Measurements from ENCODE around the gene PROX1. TPM values are rescaled to one million over a fixed set of nuclear protein-coding genes. Genes with fewer than 3 reads are reported as not detected.

PROX1 gene
- total and polyA plus RNA-seq, 2 of the 8 experiments (the other 6 are each of a cell fraction or from before 2014, with no cell fraction given): 0.30 to 2.0 TPM

DNA sequence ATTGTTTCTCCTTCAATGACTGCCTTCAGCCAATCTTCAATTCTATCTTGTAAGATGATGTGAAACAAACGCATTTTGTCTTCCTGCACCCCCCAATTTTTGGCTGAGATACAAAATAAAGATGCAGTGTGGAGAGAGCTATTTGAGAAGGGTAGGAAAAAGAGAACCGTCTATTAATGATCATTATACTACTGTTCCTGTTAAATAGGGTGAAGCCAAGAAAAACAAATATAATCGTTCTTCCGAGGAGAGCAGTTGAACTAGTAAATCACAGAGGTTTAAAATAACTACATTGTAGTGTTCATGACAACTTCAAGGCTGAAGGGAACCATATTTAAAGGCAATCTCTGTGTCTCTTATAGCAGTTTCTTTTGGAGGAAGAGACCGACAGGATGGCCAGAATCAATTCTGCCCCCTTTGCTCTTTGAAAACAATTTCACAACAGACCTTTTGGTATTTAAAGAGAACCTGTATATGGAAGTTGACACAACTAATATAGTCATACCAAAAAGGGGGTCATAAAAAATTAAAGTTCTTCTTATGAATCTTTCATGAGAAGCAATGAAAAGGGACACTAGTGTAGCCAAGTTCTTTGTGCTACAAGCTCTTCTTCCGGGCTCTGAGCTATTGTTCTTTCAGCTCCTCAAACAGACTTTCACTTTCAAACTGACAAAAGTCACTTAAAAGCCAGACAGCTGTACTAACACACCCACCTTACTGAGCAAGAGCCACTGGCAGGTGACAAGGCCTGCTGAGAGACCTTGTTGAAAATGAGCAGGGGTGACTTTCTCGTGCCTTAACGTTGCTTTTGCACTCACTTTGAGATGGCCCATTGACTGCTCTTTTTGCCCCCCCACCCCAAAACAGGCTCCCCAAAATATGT is 30.9 kb downstream of the PROX1 start:
- peaks cover 3 to 5% (median 4%) of the 10 kb centered on the region in 4 experiments; a peak in 5 of 7 replicates for H3K4me1 ChIP-seq (replicated peaks in 1 of 4; ENCODE audit: control insufficient read depth in 3 of 4, insufficient read depth in 4 of 4, low read length in 3 of 4)
- CTCF ChIA-PET (ENCODE audit: partially characterized antibody): no interaction called here

More for the DNA sequence above, 30.9 kb downstream of the PROX1 start:
- DNase-seq (ENCODE audit: low read depth in 1 of 2, low spot score in 2 of 2) (no peak), FAIRE-seq (no peak)
- no peaks in the 10 kb centered on the region for H3K23me2 ChIP-seq (ENCODE audit: low read depth, low read length)
- H4K5ac ChIP-seq (ENCODE audit: insufficient read length, low read depth, low read length): no peak overlapping the region
- no peaks in the 10 kb centered on the region for H3K36me3 ChIP-seq (ENCODE audit: control insufficient read depth in 2 of 4, insufficient read depth in 4 of 4, low read length in 3 of 4)
- H4K8ac ChIP-seq (ENCODE audit: extremely low read depth, insufficient read depth, low read length): no peak overlapping the region
- no peak overlapping the region for H3K18ac ChIP-seq (ENCODE audit: extremely low read depth, low read length)
- H3K14ac ChIP-seq (ENCODE audit: insufficient read length): no peak overlapping the region
- no peak overlapping the region for H2BK15ac ChIP-seq (ENCODE audit: low read length)
- no peak overlapping the region for H3K4ac ChIP-seq (replicated peaks; ENCODE audit: insufficient read length, low read depth, low read length)
- H3K4me2 ChIP-seq (ENCODE audit: insufficient read depth in 1 of 2, low read depth in 2 of 2, low read length in 2 of 2): no peak overlapping the region
- TF ChIP-seq POLR2AphosphoS5 (IDR thresholded peaks at IDR 0.05; ENCODE audit: low read depth, low read length): no peak
- no peak for TF ChIP-seq RBBP5 (IDR thresholded peaks at IDR 0.05; ENCODE audit: borderline replicate concordance, low read depth, low read length)
- no peak for TF ChIP-seq NRF1 (IDR thresholded peaks at IDR 0.05; ENCODE audit: low read depth, low read length)
- no peak for TF ChIP-seq NANOG (IDR thresholded peaks at IDR 0.05; ENCODE audit: insufficient read depth, low read depth, low read length, poor library complexity, severe bottlenecking)
- TF ChIP-seq PHF8 (conservative IDR thresholded peaks at IDR 0.05; ENCODE audit: low read depth, low read length): no peak
- TF ChIP-seq SP1 (IDR thresholded peaks at IDR 0.05; ENCODE audit: low read depth, low read length): no peak
- no peak for TF ChIP-seq FOSL1 (IDR thresholded peaks at IDR 0.05; ENCODE audit: insufficient read depth, low read depth, low read length)
- TF ChIP-seq BCL11A (IDR thresholded peaks at IDR 0.05; ENCODE audit: low read depth in 2 of 2, low read length in 2 of 2): no peak
- TF ChIP-seq, protein P1, sequence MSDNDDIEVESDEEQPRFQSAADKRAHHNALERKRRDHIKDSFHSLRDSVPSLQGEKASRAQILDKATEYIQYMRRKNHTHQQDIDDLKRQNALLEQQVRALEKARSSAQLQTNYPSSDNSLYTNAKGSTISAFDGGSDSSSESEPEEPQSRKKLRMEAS (IDR thresholded peaks at IDR 0.05): no peak
- POLR2A ChIA-PET (ENCODE audit: partially characterized antibody): no interaction called here
- no peak overlapping the region for H3K9ac ChIP-seq (replicated peaks in 1 of 4; ENCODE audit: extremely low read depth in 1 of 4, low read depth in 3 of 4, low read length in 3 of 4)
- no peak overlapping the region for H3K23ac ChIP-seq (ENCODE audit: insufficient read length)
- H3K79me1 ChIP-seq (ENCODE audit: low read depth, low read length): no peaks in the 10 kb centered on the region
- no peak overlapping the region for H2BK12ac ChIP-seq (ENCODE audit: low read depth, low read length)
- H3K27ac ChIP-seq (ENCODE audit: low read depth, low read length): no peak overlapping the region
- H3K27me3 ChIP-seq (replicated peaks in 1 of 4; ENCODE audit: control insufficient read depth in 3 of 4, extremely low read depth in 1 of 4, insufficient read depth in 3 of 4, low read length in 3 of 4): no peaks in the 10 kb centered on the region
- H2BK20ac ChIP-seq (ENCODE audit: low read length): no peak overlapping the region
- no peak overlapping the region for H3K4me3 ChIP-seq (ENCODE audit: extremely low read depth in 1 of 4, insufficient read depth in 2 of 4, low read depth in 3 of 4, low read length in 4 of 4)
- H2BK120ac ChIP-seq (replicated peaks; ENCODE audit: low read depth, low read length): no peak overlapping the region
- H2BK5ac ChIP-seq (ENCODE audit: low read depth, low read length): no peak overlapping the region
- H3K56ac ChIP-seq (replicated peaks; ENCODE audit: insufficient read length, low read depth, low read length): no peak overlapping the region
- WGBS, 2 experiments (ENCODE audit: extremely low coverage in 1 of 2, insufficient coverage in 1 of 2, insufficient read length in 1 of 2, insufficient replicate concordance in 2 of 2, low coverage in 1 of 2, low lambda C conversion rate in 2 of 2, missing lambda C conversion rate in 1 of 2): 88% methylated on average over 8 of the region's 8 CpGs; no CpG with 5 or more reads in 1 of the 2 experiments
- no peaks in the 10 kb centered on the region for H4K20me1 ChIP-seq (replicated peaks in 1 of 2; ENCODE audit: control insufficient read depth in 1 of 2, insufficient read depth in 2 of 2, low read length in 2 of 2)
- no peak overlapping the region for H2AFZ ChIP-seq (ENCODE audit: low read length)
- H2AK5ac ChIP-seq (ENCODE audit: low read depth, low read length): no peak overlapping the region
- no peaks in the 10 kb centered on the region for H3K9me3 ChIP-seq (ENCODE audit: insufficient read depth in 2 of 2, low read depth in 1 of 2, low read length in 1 of 2)
- no peaks in the 10 kb centered on the region for H3K79me2 ChIP-seq (ENCODE audit: control insufficient read depth in 1 of 2, insufficient read depth in 2 of 2, low read length in 2 of 2)
- no peak overlapping the region for H4K91ac ChIP-seq (replicated peaks; ENCODE audit: insufficient read length, low read length)
